HG03520 (cell line): ENCODE results near the gene TRIM65.

ENCODE experiments used
- ATAC-seq: cut with Tn5 transposase; IDR thresholded peaks from one replicate; pipeline ENCODE4 v1.9.1; 2021; ENCODE audit warnings: mild to moderate bottlenecking, moderate library complexity; ENCODE audit not compliant: unreplicated experiment

The TRIM65 gene

DNA sequence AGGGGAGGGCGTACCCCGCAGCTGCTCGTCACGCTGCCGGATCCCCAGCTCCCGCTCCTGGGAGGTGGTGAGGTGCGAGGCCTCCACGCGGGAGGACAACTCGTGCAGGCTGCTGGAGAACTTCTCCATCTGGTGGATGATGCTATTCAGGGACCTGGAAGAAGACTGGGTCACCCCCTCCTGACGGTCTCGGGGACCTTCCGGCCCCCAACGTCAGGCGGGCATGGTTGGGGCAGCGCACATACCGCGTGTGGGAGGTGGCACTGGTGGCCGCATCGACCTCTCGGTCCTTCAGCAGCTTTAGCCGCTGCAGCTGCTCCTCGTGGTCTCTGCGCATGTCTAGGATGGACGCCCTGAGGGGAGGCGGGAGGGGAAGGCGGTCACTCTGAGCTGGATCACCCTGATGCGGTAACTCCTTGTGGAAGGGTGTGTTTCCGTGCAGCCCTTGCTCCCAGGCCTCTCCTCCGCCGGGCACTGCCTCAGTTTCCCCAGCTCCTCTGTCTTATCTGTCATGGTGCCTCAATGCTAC is 21.2 kb upstream of the TRIM65 start:
- ATAC-seq: no peak

GRCh38 chr17:75917141-75917916 is 20.6 kb upstream of the TRIM65 start:
- ATAC-seq: no peak

- no peak for ATAC-seq
These were observed 18.5 kb upstream of the TRIM65 start for GRCh38 chr17:75915268-75915667.

DNA sequence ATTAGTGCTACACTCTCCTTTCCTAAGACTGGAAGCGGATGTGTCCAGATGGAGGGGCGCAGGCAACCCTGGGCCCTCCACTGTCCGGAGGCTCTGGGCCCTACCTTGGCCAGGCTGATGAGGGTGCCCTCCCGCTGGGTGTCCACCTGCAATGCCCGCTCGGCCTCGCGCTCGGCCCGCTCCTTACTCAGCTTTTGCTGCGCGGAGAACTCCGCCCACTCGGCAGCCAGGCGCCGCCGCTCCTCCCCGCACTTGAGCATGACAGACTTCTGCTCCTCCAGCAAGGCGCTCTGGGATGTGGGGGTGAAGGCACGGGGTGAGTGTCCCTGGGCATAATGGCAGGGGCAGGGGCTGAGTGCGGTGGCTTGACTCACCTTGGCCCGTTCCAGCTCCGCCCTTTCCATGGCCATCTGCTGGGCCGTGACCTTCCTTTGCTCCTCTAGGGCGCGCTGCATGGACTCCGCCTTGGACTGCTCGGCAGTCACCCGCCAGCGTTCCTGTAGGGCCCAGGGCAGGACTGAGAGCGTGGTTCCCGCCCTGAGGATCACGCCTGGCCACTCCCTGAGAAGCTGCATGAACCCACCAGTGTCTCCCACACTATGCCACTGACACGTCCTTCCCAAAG is 18.0 kb upstream of the TRIM65 start:
- no peak for ATAC-seq

- ATAC-seq: no peak
These were observed 16.9 kb upstream of the TRIM65 start for GRCh38 chr17:75913537-75914210.

- no peak for ATAC-seq
These were observed 13.9 kb upstream of the TRIM65 start for GRCh38 chr17:75910699-75911098.

- no peak for ATAC-seq
These were observed 13.1 kb upstream of the TRIM65 start for GRCh38 chr17:75909812-75910274.

DNA sequence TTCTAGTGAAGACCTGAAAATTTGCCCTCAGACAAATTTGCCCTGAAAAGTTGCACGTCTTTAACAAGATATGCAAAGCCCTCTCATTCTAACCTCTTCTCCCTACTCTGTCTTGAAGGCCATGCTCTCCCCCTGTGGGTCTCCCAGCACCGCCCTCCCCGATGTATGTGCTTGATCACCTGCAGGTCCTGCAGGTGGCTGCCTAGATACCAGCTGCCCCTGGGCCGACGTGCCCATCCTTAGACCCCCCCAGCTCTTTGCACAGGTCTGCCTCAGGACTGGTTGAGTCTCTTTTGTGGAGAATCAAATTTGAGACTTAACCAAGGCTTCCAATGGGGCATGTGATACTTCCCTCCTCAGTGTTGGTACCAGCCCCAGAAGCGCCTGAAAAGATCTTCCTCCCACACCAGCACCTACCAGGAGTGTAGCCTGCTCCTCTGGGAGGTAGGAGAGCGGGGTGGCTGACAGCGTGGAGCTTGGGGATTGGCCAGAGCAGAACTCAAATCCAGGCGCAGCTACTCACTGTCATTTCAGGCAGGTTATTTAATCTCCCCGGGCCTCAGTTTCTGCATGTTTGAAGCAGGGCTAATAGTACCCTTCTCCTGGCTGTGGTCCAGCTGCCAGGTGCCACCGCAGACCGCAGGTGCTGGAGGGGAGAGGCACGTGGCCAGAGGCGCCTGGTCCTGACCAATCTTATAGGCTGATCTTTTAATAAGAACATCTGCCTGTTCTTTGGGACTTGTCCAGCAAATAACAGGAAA is 12.5 kb upstream of the TRIM65 start:
- no peak for ATAC-seq

DNA sequence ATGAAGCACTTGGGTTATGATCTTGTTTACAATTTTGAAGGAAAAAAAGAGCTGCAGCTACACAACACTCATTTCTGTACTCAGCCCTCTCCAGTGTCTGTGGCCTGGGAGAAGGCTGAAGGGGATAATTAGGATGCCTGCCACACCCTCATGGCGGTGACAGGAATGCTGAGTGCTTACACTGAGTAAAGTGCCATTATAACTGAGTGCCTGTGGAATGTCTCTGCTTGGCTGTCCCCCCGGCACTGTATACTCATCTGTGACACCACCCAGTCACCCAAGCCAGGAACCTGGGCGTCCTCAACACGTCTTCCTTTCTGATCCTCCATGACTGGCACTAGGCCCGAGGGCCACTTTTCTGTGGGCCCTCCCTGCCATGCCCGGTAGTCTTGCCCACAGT is 11.4 kb upstream of the TRIM65 start:
- ATAC-seq: no peak

GRCh38 chr17:75906143-75906884 is 9.6 kb upstream of the TRIM65 start:
- no peak for ATAC-seq

- ATAC-seq: peak; percentile 96
These were observed 8.2 kb upstream of the TRIM65 start, which contains the start of gene MRPL38 for GRCh38 chr17:75904749-75905521. TSS of gene MRPL38 (minus strand) at chr17:75904884. CDS start at chr17:75904875, 9 bp downstream.

DNA sequence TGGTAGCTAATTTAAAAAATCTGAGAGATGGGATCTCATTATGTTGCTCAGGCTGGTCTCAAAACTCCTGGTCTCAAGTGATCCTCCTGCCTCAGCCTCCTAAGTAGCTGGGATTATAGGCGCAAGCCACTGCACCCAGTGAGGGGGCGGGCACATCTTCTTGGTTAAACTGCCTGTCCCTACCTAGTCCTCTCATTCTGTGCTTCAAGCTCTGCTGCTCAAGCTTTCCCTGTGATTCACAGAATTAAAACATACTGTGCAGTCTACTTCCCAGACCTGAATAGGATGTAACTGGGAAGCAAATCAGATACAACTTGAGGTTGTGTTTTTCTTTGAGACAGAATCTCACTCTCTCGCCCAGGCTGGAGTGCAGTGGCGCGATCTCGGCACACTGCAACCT is 5.7 kb upstream of the TRIM65 start:
- ATAC-seq: no peak

DNA sequence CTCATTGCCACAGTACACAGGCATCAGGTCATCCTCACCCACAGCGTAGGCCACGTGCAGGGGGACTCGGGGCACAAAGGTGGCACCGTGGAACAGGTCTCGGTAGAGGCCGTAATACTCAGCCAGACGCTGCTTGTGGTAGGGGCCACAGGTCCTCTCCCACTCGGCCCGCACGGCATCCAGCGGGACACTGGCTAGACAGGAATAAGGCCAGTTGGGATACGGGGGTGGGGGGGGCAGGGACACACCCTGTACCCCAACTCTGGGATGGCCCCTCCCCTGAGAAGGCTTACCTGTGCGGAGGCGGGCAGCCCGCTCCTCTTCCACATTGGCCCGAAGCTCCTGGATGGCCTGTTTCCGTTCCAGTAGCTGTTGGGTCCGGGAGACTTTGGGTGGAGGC is 5.0 kb upstream of the TRIM65 start:
- no peak for ATAC-seq

DNA sequence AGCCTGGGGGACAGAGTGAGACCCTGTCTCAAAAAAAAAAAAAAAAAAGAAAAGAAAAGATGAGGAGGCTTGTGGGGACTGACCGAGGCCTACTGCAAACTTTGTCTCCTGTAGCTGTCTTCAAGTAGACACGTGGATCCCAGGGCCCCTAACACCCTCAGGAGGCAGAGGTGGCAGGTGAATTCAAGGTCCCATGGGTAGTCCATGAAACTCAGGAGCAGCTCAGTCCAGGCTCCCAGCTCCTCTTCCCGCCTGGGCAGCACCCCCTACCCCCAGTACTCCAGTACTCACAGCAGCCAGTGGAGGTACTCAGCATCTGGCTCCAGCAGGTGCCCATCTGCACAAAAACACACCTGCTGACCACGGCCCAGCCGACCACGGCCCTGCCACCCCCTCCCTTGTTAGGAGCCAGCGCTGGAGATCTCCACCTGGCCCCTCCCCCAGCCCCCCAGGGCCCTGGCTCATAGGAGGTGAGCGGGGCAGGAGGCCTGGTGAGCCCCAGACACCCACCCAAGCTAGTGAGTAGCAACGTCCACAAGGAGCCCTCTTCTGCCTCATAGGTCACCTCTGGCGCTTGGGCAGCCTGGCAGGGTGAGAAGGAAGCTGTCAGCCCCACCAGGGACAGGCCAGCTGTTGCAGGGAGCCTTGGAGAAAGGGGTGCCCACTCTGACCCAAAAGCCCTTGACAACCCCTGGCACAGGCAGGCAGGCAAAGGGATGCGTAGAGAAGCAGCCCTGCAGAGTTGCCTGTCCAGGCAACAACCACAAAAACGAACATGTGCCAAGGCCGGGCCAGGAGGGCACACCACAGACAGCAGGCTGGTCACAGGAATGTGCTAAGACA is 4.2 kb upstream of the TRIM65 start:
- ATAC-seq: no peak

- ATAC-seq: no peak
These were observed 3.2 kb upstream of the TRIM65 start for GRCh38 chr17:75899767-75900468.

- ATAC-seq: no peak
These were observed 2.6 kb upstream of the TRIM65 start for GRCh38 chr17:75899353-75899752.

DNA sequence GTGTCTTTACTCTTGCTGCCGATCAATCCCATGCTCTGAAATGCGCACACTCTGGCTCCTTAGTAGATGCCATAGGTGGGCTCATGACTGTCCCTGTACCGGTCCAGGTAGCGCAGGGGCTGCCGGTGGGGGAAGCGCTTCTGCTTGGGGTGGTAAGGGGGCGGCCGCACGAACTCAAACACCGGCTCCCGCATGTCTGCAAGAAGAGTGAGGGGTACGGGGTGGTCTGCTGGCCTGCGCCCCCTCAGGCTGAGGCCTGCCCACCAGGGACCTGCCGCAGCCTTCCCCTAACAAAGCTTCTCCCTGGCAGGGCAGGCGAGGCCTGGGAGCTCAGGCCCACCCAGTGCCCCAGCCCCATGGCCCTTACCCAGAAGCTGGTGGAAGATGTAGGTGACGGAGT is 2.0 kb upstream of the TRIM65 start:
- ATAC-seq: no peak

GRCh38 chr17:75898065-75898464 is 1.3 kb upstream of the TRIM65 start:
- ATAC-seq: no peak
